Measurements from ENCODE around the gene PCDHGA9. TPM values are rescaled to one million over a fixed set of nuclear protein-coding genes. Genes with fewer than 3 reads are reported as not detected.

The PCDHGA9 gene
- total and polyA plus RNA-seq, 9 of the 15 experiments (the other 6 are each of a cell fraction or from before 2014, with no cell fraction given), result 0.03 to 0.18 (median 0.11) TPM; not detected in 2

- ChIA-PET POLR2A (interaction anchor here (0.7 to 1.1 kb wide), 3 partner anchors 63 to 94 kb away, joined by 3 to 4 read pairs (median 3); no protein-coding TSS in a partner anchor), CTCF (ENCODE audit: low intra/inter-chr PET ratio) (interaction anchor here (0.6 to 0.7 kb wide), 5 partner anchors 10 to 1713 kb away, joined by 3 to 6 read pairs (median 3); no protein-coding TSS in a partner anchor)
- ATAC-seq (peak; percentile 83), DNase-seq (ENCODE audit: extremely low read depth in 1 of 4, low spot score in 3 of 4) (peak; percentile 19 to 52 (median 32)), FAIRE-seq (peak; percentile 6)
- Histone ChIP-seq H4K20me1 (replicated peaks; ENCODE audit: control insufficient read depth, insufficient read depth, low read length) (no peaks in the 10 kb centered on the region), H3K9ac (ENCODE audit: insufficient read depth in 1 of 2, low read depth in 2 of 2, low read length in 2 of 2) (no peak within 1 kb of the TSS), H3K4me1 (replicated peaks in 1 of 2; ENCODE audit: control insufficient read depth in 2 of 2, insufficient read depth in 2 of 2, low read length in 2 of 2) (peaks cover 0 to 22% of the 10 kb centered on the region in 2 experiments; a peak in 2 of 5 replicates), H3K36me3 (ENCODE audit: control insufficient read depth, insufficient read depth, low read length) (no peaks in the 10 kb centered on the region), H3K4me3 (no peak within 1 kb of the TSS), H3K27me3 (ENCODE audit: control insufficient read depth in 2 of 2, insufficient read depth in 2 of 2, low read length in 2 of 2) (peaks cover 10 to 37% of the 10 kb centered on the region in 2 experiments; a peak in 3 of 5 replicates), H3K79me2 (ENCODE audit: control insufficient read depth, insufficient read depth, low read length) (no peaks in the 10 kb centered on the region), H3K27ac (ENCODE audit: extremely low read depth, low read depth, low read length) (no peak within 1 kb of the TSS), H3K9me1 (ENCODE audit: control insufficient read depth, insufficient read depth, low read length) (no peaks in the 10 kb centered on the region), H2AFZ (ENCODE audit: low read depth, low read length) (no peak within 1 kb of the TSS), H3K9me3 (replicated peaks; ENCODE audit: control insufficient read depth, insufficient read depth, low read depth, low read length) (no peaks in the 10 kb centered on the region; the same call in 1 of the 2 replicates), H3K4me2 (ENCODE audit: insufficient read depth, low read length) (no peak within 1 kb of the TSS)
- in situ Hi-C loops (cut with MboI), result no loop called here
- BruUV-seq (replicated peaks), result no TSS peak
- WGBS (ENCODE audit: insufficient coverage, low coverage, missing lambda C conversion rate), result 14% methylated on average over 33 of the region's 33 CpGs
- intact Hi-C loops (cut with micrococcal nuclease), result no loop called here
- TF ChIP-seq CTCF (IDR thresholded peaks at IDR 0.05 in 2 of 3, conservative IDR thresholded peaks at IDR 0.05 in 1 of 3; ENCODE audit: insufficient read depth in 2 of 3, low read depth in 1 of 3, low read length in 3 of 3) (peak; percentile 53 to 85 (median 72)), ZNF12 (CRISPR knock-in tag; IDR thresholded peaks at IDR 0.05) (no peak), RAD21 (CRISPR knock-in tag; conservative IDR thresholded peaks at IDR 0.05 in 1 of 2, IDR thresholded peaks at IDR 0.05 in 1 of 2) (peak in 1 of 2 experiments; percentile 60; a peak in 2 of 4 replicates), CAMTA2 (CRISPR knock-in tag; conservative IDR thresholded peaks at IDR 0.05) (no peak), ZNF561 (CRISPR knock-in tag; conservative IDR thresholded peaks at IDR 0.05) (no peak), HNRNPH1 (optimal IDR thresholded peaks at IDR 0.05; ENCODE audit: low read depth, low read length) (no peak), ARID3A (IDR thresholded peaks at IDR 0.05; ENCODE audit: borderline replicate concordance, low read depth, low read length) (peak; percentile 67; the same call in 1 of the 2 replicates)
Measured at GRCh38 chr5:141430332-141431113, 27.9 kb downstream of the PCDHGA9 start, which contains the start of gene PCDHGA12. TSS of gene PCDHGA12 (plus strand) at chr5:141430507. CDS start at chr5:141430760, 253 bp downstream.
